GM19324 (cell line): ENCODE measurements around the gene TECTA.
"Not testable (repeated sequence)": the region's sequence is repeated elsewhere in the genome, so short reads cannot be mapped to it uniquely, and the experiment has no call there.

Experiments used
- ATAC-seq: cut with Tn5 transposase; IDR thresholded peaks from one replicate; pipeline ENCODE4 v1.9.1; 2021; ENCODE audit warnings: mild to moderate bottlenecking, moderate library complexity; ENCODE audit not compliant: unreplicated experiment, low FRiP score

TECTA gene

GRCh38 chr11:121091492-121092152, 9.4 kb upstream of the TECTA start:
- no peak for ATAC-seq

GRCh38 chr11:121095561-121095960, 5.5 kb upstream of the TECTA start:
- no peak for ATAC-seq

GRCh38 chr11:121099364-121099763, 1.7 kb upstream of the TECTA start:
- no peak for ATAC-seq

- ATAC-seq: no peak
Measured at GRCh38 chr11:121099885-121100284, 1.2 kb upstream of the TECTA start.

- no peak for ATAC-seq
Measured at GRCh38 chr11:121104312-121104762, 3.3 kb downstream of the TECTA start.

- no peak for ATAC-seq
Measured at GRCh38 chr11:121105063-121105480, 4.0 kb downstream of the TECTA start.

GRCh38 chr11:121105481-121106195, 4.6 kb downstream of the TECTA start:
- no peak for ATAC-seq

- ATAC-seq: no peak
Measured at GRCh38 chr11:121106812-121107211, 5.8 kb downstream of the TECTA start.

- no peak for ATAC-seq
Measured at GRCh38 chr11:121108413-121108812, 7.4 kb downstream of the TECTA start.

- no peak for ATAC-seq
Measured at GRCh38 chr11:121109471-121109870, 8.4 kb downstream of the TECTA start.

- ATAC-seq: no peak
Measured at GRCh38 chr11:121109916-121110586, 9.0 kb downstream of the TECTA start.

GRCh38 chr11:121110871-121111724, 10.1 kb downstream of the TECTA start:
- ATAC-seq: no peak

GRCh38 chr11:121112498-121113455, 11.7 kb downstream of the TECTA start:
- ATAC-seq: no peak

GRCh38 chr11:121113611-121114010, 12.6 kb downstream of the TECTA start:
- no peak for ATAC-seq

GRCh38 chr11:121115024-121115423, 14.0 kb downstream of the TECTA start:
- ATAC-seq: not testable (repeated sequence)

GRCh38 chr11:121117788-121118187, 16.7 kb downstream of the TECTA start:
- no peak for ATAC-seq

- no peak for ATAC-seq
Measured at GRCh38 chr11:121119440-121119839, 18.4 kb downstream of the TECTA start.

- ATAC-seq: no peak
Measured at GRCh38 chr11:121122328-121122727, 21.3 kb downstream of the TECTA start.

- no peak for ATAC-seq
Measured at GRCh38 chr11:121123496-121124069, 22.5 kb downstream of the TECTA start.
